Suppressor macrophage treated with lipopolysaccharide for 4 hours (primary cell): Measurements from ENCODE around the gene ORMDL1.
A peak's percentile ranks its signal among the peaks of the same experiment; 100 is the strongest.
"Not testable (repeated sequence)": the region's sequence is repeated elsewhere in the genome, so short reads cannot be mapped to it uniquely, and the experiment has no call there.

Experiments used
- DNase-seq: peaks from one replicate; pipeline ENCODE4 v3.0.0-alpha.2; 2020

The ORMDL1 gene

DNA sequence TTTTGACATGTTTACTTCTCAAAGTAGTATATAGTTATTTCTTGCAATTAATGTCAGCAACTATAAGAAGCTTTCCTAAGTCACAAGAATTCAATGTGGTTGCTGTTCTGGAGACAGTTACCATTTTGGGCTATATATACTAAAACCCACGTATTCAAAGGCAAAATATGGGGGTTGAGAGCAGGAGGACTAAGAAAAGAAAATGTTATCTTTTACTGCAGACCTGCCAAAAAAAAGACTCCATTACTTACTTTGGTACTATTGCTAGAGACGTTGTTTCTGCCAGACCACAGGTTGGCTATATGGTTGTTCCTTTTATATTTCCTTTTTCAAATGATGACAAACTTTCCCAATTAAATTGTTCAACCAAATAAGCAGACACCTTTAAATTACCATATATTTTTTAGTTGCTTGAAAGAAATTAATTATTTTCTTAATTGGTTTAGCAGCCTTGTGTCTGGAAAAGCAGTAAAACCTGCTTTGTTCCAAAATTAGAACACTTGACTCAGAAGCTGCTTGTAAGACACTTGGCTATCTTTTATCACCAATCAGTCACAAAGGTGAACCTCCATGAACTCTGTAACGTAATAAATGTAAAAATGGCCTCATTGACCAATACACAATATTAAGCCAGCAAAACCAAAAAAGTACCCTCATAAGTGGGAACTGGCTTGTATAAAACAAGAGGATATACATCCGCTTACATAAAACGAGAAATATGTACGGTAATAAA is 13.4 kb downstream of the ORMDL1 start:
- no peak for DNase-seq

DNA sequence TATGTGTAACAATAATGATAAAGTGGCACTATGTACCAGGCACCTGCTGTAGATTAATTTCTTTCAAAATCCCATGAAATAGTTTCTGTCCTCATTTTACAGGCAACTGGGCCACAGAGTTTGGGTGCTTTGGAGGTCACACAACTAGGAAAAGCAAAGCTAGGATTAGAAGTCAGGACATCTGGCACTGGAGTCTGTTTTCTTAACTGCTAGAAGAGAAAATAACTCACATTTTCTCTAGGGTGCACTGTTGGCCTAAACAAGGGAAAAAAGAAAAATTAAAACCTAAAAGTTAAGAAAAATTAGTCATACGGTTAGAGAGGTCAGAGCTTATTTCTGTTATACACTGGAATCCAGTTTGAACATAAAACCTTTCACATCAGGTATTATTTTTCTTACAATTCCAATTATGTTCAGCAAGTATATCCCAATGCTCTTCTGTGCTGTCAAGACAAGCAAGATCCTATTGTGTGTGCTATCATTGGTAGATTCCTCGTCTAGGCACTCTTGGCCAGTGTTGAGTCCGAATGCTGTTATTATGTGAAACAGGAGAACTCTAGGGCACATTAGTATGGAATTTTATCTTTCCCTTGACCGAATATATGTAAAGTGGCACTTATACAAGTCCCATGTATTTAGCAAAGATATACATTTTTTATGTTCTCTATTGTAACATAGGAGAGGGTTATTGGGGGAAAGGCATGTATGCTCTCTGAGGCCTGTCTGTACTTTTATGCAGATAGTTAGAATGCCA is 20.1 kb downstream of the ORMDL1 start:
- DNase-seq, result no peak

DNA sequence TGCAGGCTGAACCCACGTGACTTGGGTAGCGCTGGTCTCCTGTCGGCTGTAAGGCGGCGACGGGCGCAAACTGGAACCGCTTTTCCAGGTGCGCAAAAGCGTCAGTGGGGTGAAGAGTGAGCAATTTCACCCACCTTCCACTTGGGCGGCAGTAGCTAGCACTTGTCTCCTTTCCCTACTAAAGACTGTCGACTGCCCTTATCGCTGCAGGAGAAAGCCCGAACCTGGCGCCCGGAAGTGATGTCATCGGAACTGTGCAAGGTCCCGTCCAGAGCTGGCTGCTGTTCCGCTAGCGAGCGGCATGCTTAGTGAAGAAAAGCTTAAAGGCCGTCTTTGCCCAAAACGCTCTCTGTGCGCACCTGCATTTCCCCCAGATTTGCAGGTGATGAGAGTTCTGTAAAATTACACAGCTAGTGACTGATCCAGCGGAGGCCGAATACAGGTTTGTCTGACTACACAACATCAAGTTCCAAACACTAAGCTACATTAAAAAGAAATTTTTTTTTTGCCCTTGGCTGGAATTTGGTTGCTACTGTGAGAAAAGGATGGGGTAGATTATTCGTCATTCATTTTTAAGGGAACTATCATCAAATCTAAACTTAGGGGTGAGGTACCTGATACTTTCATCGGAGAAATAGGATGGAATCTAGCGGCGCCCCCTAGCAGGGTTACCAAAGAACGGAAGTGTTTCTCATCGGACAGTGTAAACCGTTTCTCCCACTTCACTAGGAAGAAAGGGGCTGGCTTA is 21.4 kb downstream of the ORMDL1 start, which contains the start of gene OSGEPL1:
Gene OSGEPL1, minus strand, starts transcription at position 242 of the 748 bp plus-strand sequence. CDS start 1,152 bp downstream, outside the sequence.
- peak; percentile 85 for DNase-seq

DNA sequence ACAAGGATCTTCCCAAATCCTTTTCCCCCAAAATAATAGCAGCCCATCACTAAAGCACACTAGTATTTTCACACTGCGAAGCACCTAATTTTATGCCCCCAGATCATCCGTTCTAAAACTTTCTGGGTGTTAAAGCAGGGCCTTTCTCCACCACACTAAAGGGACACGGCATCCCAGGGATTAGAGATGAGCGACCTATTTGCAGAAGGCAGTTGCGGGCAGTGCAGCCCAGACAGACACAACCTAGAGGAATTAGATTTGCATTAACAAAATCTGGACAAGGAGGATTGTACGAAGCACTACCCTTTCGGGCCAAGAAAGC is 21.9 kb downstream of the ORMDL1 start:
- no peak for DNase-seq

DNA sequence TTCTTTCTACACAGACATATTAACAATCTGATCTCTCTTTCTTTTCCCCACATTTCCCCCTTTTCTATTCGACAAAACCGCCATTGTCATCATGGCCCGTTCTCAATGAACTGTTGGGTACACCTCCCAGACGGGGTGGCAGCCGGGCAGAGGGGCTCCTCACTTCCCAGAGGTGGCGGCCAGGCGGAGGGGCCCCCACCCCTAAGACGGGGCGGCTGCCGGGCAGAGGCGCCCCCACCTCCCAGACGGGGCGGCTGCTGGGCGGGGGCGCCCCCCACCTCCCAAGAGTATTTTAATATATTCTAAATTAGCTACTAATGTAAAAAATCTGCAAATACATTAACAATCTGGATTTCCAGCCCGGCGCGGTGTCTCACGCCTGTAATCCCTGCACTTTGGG is 24.0 kb downstream of the ORMDL1 start:
- not testable (repeated sequence) for DNase-seq

DNA sequence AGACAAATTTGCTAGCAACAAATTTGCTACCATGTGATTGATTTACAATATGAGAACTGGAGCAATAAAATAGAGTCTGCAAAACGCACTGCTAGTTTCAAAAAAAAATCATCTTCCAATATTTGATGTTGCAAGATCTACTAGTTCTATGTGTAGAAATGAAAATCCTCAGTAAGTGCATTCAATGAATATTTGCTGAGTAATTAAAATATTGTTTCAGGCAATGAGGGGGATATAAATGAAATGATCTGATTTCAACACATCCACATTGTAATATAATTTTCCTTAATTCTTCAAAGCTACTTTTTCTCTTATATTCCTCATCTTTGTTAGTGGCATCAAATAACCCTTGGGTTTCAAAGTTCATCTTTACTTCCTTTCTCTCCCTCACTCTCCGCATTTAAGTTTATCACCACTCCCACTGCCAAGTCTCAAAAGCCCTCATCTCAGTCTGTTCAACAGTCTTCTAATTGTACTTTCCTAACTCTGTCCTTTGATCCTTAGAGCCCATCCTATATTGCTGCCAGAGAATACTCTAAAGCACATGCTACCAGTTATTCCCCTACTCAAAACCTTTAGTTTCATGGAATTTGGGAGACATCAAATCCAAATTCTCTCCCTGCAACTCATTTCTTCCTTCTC is 27.7 kb downstream of the ORMDL1 start:
- DNase-seq, result no peak

DNA sequence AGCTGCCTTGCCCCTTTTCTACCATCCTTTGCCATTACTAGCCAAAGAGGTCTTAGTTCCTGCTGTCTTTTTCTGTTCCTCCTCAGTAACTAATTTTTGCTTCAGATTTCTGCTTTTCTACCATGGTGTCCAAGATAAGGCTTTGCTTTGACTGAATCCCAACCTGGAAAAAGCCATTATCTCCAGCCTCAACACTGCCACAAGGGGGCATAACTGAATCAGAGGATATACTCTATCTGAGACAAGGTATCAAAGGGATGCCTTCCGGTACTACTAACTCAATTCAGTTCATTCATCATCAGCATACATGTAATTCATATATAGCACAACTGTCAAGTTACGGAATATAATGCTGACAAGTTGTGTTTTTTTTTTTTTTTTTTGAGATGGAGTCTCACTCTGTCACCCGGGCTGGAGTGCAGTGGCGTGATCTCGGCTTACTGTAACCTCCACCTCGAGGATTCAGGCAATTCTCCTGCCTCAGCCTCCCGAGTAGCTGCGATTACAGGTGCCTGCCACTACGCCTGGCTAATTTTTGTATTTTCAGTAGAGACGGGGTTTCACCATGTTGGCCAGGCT is 33.0 kb downstream of the ORMDL1 start:
- DNase-seq, result peak; percentile 57

DNA sequence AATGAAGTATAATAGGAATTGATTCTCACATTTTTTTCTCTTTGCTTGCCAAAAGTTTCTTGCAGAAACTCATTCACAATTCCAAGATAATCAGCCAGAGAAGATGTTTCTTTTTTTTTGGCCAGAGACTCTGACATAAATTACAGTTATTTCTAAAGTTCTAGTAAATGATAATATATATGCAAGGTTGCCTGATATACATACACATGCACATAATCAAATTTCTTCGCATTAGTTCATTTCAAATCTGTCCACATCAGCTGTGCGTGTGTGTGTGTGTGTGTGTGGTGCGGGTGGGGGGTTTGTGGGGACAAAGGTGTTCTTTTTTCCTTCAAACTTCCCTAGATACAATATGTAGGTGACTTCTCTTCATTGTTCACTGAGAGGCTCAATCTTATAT is 54.7 kb downstream of the ORMDL1 start:
- no peak for DNase-seq

DNA sequence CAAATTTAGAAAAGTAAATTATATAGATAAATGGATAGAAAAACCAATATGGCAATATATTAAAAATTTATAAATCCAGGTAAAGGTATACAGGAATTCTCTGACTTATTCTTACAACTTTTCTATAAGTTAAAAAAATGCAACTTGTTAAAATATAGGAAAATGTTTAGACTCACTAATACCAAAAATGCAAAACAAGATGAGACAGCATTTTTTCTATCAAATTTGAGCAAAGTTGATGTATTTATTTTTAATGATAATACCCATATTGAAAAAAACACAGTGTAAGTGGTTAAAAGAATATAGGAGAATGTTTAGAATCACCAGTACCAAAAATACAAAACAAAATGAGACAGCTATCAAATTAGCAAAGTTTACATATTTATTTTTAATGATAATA is 57.3 kb downstream of the ORMDL1 start:
- no peak for DNase-seq

DNA sequence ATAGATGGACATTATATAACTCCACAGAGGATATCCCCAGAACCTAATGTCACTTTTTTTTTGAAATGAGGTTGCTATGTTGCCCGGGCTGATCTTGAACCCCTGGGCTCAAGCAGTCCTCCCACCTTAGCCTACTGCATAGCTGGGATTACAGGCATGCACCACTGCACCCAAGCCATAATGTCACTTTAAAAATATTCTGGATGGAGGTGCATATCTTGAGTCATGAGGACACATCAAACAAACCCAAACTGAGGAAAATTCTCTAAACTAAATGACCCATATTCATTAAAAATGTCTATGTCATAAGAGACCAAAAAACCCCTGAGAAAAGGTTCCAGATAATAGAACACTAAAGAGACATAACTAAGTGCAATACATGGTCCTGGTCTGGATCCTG is 57.9 kb downstream of the ORMDL1 start:
- no peak for DNase-seq

DNA sequence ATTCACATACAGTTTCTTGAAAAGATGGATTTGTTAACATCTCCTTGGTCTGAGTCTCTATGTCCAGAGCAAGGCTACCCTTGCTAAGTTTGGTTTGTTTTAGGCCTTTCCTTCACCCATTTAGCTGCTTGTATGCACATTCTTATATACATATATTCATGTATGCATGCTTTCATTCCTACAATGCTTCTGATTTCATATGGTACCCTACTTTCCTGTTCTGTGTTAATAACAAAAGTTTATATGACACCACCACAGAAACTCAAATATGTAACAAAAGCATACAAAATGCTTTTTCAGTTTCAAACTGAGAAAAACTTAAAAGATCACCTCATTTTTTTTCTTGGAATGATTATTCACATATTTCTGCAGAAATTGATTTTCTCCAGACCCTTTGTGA is 60.9 kb downstream of the ORMDL1 start:
- DNase-seq, result no peak
